AG09309 (cell line): ENCODE data around the gene TOR4A.

Experiments used
- DNase-seq: peaks from one replicate; pipeline ENCODE4 v3.0.0-alpha.2; 2010; ENCODE audit warnings: low read depth
- H3K4me3 ChIP-seq: 2 replicates; pipeline ENCODE4 v1.5.1; 2011; ENCODE audit warnings: mild to moderate bottlenecking, low read depth, low read length, moderate library complexity; ENCODE audit not compliant: control insufficient read depth
- CTCF ChIP-seq: IDR thresholded peaks from 2 replicates; pipeline ENCODE4 v1.5.1; 2011; ENCODE audit warnings: mild to moderate bottlenecking, low read depth, low read length, inconsistent platforms; ENCODE audit not compliant: insufficient read depth, control insufficient read depth; ENCODE audit errors: missing control alignments

The TOR4A gene

DNA sequence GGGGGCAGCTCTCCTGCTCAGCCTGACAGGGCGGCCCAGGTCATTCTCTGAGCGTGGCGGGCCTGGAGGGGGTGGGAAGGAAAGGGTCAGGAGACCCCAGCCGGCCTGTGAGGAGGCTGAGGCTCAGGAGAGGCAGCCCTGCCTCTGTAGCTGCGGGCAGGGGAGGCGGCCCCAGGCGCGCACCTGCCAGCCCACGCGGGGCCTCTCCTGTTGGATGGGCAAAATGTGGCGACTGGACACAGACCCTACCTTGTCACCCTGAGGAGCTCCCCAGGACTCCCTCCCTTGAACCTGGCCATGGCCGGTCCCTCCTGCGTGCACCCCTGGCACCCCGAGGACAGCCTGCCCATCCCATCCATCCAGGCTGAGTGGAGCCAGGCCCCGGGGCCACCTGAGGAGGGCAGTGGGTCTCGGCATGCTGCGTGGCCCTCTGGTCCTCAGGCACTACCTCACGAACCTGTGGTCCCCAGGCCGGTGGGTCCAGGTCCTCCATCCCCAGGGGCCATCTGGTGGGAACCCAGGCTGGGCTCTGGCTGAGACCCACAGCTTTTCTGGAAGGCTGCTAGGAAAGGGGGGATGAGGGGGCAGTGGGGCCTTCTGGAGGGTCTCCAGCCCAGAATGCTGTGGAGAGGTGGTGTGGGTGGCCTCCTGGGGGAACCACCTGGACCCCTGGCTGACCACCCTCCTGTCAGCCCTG is 39.6 kb downstream of the TOR4A start:
- H3K4me3 ChIP-seq: no peak overlapping the region
- no peak for DNase-seq
- TF ChIP-seq CTCF: no peak

DNA sequence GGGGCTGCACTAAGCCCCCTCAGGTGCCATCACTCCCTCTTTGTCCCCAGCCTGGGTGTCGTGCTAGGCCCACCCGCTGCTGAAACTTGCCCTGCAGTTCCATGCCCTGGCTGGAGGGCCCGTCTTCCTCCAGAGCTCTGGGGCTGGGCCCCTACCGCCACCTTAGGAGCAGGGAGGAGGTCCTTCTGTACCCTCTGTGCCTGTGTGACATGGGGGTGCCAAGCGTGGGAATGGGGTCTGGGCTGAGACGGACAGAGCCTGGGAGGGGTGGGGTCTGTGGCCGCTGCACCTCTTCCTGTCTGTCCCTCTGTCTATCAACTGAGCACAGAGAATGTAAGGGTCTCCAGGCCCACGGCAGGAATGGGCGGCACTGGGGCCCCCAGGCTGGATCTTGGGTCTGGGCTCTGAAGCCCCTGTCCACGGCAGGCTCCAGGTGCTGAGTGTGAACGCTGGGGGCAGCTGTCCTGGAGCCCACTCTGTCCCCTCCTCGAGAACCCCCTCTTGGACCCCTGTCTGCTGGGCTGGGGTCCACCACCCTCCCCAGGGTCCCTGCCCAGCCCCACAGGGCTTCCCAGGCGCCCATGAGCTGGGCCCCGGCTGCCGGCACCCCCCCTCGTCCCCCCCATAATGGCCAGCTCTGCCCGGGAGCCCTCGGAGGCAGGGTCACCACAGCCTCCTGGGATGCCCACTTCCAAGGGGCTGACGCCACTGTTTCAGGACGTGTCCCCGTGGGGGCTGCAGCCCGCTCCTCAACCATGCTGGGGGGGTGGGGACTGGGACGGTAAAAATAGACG is 40.4 kb downstream of the TOR4A start:
- H3K4me3 ChIP-seq: no peak overlapping the region
- TF ChIP-seq CTCF: no peak
- no peak for DNase-seq

- H3K4me3 ChIP-seq: no peak overlapping the region; the same call in 1 of the 2 replicates
- TF ChIP-seq CTCF: no peak
- DNase-seq: no peak
These were observed 41.1 kb downstream of the TOR4A start for GRCh38 chr9:137318602-137319001.

GRCh38 chr9:137319011-137319738 is 41.6 kb downstream of the TOR4A start:
- TF ChIP-seq CTCF: peak; percentile 70
- DNase-seq: no peak

DNA sequence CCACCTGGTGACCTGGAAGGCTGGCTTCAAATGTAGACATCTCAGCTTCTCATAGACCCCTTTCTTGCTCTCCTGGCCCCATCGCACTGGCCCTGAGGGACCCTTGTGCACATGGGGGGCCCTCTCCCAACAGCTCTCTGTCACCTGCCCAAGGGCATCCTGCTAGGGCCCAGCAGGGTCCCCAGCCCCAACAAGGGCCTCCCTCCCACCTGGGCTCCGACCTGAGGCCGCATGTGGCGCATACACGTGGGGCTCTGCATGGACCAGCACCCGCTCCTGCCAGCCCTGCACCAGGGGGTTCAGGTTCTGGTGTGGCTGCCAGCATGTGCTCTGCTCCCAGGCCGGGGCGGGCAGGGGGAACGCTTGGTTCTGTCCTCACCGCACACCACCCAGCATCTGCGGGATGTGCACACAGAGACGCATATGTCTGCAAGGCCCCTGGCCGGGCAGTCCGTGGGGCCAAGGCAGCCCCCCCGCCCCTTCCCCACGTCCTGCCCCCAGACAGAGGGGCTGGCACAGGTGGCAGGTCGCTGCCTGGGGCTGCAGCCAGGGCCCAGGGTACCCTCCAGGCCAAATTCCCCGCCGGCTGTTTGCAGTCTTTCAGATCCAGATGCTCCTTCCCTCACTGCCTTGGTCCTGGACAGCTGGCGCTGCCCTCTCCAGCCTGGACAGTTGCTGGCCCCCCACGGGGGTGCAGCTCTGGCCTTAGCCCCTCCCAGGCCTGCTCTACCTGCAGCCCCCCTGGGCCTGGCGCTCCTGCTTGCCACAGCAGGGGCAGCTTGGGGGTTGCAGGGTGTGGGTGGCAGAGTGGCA is 42.4 kb downstream of the TOR4A start:
- no peak for DNase-seq
- H3K4me3 ChIP-seq: no peak overlapping the region
- no peak for TF ChIP-seq CTCF

More at GRCh38 chr9:137319011-137319738, 41.6 kb downstream of the TOR4A start:
- no peak overlapping the region; the same call in 1 of the 2 replicates for H3K4me3 ChIP-seq

DNA sequence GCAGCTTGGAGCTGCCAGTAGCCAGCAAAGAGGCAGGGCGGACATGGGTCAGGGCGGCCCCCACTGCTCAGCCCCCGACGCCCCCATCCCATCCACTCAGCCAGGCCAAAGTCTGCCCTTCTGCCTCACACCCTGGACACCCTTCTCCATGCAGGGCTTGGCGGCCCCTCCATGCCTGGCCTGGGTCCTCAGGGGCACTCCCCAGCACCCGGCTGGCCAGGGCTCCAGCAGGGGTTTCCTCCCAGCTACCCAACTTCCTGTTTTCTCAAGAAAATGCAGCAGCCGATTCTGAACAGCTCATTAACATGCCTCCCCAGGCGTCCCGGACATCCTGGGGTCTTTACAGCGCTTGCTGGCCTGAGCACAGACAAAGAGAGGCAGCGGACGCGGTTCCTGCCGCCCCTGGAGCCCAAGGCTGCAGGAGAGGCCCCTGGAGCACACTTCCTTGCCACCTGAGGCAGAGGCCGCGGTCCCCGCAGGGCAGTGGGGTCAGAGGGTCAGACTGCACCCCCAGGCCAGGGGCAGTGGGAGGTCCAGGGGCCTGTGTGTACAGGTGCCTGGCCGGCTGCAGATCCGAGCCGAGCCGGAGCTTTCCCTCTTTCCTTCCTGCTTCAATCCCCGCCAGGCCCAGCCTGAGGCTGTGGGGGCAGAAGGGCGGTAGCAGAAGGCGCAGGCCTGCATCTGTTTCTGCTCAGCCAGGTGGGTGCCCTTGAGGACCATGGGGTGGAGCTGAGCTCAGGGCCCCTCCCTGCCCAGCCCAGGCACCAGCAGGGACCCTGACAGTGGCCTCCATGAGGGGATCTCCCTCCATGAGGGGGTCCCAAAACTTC is 43.2 kb downstream of the TOR4A start:
- no peak for TF ChIP-seq CTCF
- no peak for DNase-seq
- no peak overlapping the region for H3K4me3 ChIP-seq
